ENCODE data around the gene NEGR1.

Gene NEGR1

GRCh38 chr1:71657891-71658679, 624.3 kb downstream of the NEGR1 start:
- Histone ChIP-seq H3K27me3 (ENCODE audit: insufficient read depth, low read depth, severe bottlenecking) (no peaks in the 10 kb centered on the region), H3K27ac (no peak overlapping the region), H3K9me3 (ENCODE audit: severe bottlenecking) (no peaks in the 10 kb centered on the region), H3K4me3 (ENCODE audit: low read depth, low read length) (no peak overlapping the region), H3K36me3 (no peaks in the 10 kb centered on the region)
- no peak for DNase-seq
- TF ChIP-seq CTCF (IDR thresholded peaks at IDR 0.05; ENCODE audit: low read depth, low read length): no peak

- no peak overlapping the region for H3K27ac ChIP-seq
- DNase-seq: no peak
- TF ChIP-seq CTCF (IDR thresholded peaks at IDR 0.05; ENCODE audit: low read depth, low read length): no peak
- H3K4me3 ChIP-seq (ENCODE audit: low read depth, low read length): no peak overlapping the region
- H3K27me3 ChIP-seq (ENCODE audit: insufficient read depth, low read depth, severe bottlenecking): no peaks in the 10 kb centered on the region
- no peaks in the 10 kb centered on the region for H3K9me3 ChIP-seq (ENCODE audit: severe bottlenecking)
- H3K36me3 ChIP-seq: no peaks in the 10 kb centered on the region
Observed at GRCh38 chr1:71656902-71657301, 625.4 kb downstream of the NEGR1 start.

- Histone ChIP-seq H3K36me3 (no peaks in the 10 kb centered on the region), H3K27me3 (ENCODE audit: insufficient read depth, low read depth, severe bottlenecking) (no peaks in the 10 kb centered on the region), H3K9me3 (ENCODE audit: severe bottlenecking) (no peaks in the 10 kb centered on the region), H3K27ac (no peak overlapping the region), H3K4me3 (ENCODE audit: low read depth, low read length) (no peak overlapping the region)
- TF ChIP-seq CTCF (IDR thresholded peaks at IDR 0.05; ENCODE audit: low read depth, low read length): no peak
- DNase-seq: no peak
Observed at GRCh38 chr1:71655604-71656003, 626.7 kb downstream of the NEGR1 start.

GRCh38 chr1:71653952-71654351, 628.4 kb downstream of the NEGR1 start:
- Histone ChIP-seq H3K9me3 (ENCODE audit: severe bottlenecking) (no peaks in the 10 kb centered on the region), H3K4me3 (ENCODE audit: low read depth, low read length) (no peak overlapping the region), H3K27ac (no peak overlapping the region), H3K27me3 (ENCODE audit: insufficient read depth, low read depth, severe bottlenecking) (no peaks in the 10 kb centered on the region), H3K36me3 (no peaks in the 10 kb centered on the region)
- TF ChIP-seq CTCF (IDR thresholded peaks at IDR 0.05; ENCODE audit: low read depth, low read length): no peak
- DNase-seq: no peak

GRCh38 chr1:71651214-71651613, 631.1 kb downstream of the NEGR1 start:
- Histone ChIP-seq H3K9me3 (ENCODE audit: severe bottlenecking) (no peaks in the 10 kb centered on the region), H3K4me3 (ENCODE audit: low read depth, low read length) (no peak overlapping the region), H3K36me3 (no peaks in the 10 kb centered on the region), H3K27me3 (ENCODE audit: insufficient read depth, low read depth, severe bottlenecking) (no peaks in the 10 kb centered on the region), H3K27ac (no peak overlapping the region)
- TF ChIP-seq CTCF (IDR thresholded peaks at IDR 0.05; ENCODE audit: low read depth, low read length): no peak
- DNase-seq: no peak

GRCh38 chr1:71650119-71650518, 632.2 kb downstream of the NEGR1 start:
- no peak for TF ChIP-seq CTCF (IDR thresholded peaks at IDR 0.05; ENCODE audit: low read depth, low read length)
- no peak overlapping the region for H3K4me3 ChIP-seq (ENCODE audit: low read depth, low read length)
- no peaks in the 10 kb centered on the region for H3K36me3 ChIP-seq
- H3K9me3 ChIP-seq (ENCODE audit: severe bottlenecking): no peaks in the 10 kb centered on the region
- no peak for DNase-seq
- H3K27me3 ChIP-seq (ENCODE audit: insufficient read depth, low read depth, severe bottlenecking): no peaks in the 10 kb centered on the region
- H3K27ac ChIP-seq: no peak overlapping the region

Data from WERI-Rb-1 (cell line).